SK-N-SH (cell line): ENCODE data around the gene CHIC1. TPM values are rescaled to one million over a fixed set of nuclear protein-coding genes. Genes with fewer than 3 reads are reported as not detected.
"Not testable (repeated sequence)": the region's sequence is repeated elsewhere in the genome, so short reads cannot be mapped to it uniquely, and the experiment has no call there.

ENCODE experiments used
- CTCF ChIA-PET: fragments of 300-600, 350-600 bp; formaldehyde crosslinking; extraction: SDS; loops from one replicate; lab custom pipeline; 2021; lab: Yijun Ruan, JAX
- POLR2A ChIA-PET: fragments of 350-600 bp; sonication (Branson Sonifier 250); formaldehyde crosslinking; extraction: SDS; loops from one replicate; lab custom pipeline; 2020; ENCODE audit warnings: antibody characterized with exemption, inconsistent platforms; lab: Yijun Ruan, JAX
- DNase-seq: peaks from one replicate; pipeline ENCODE4 v3.0.0; 2012
- H2AFZ ChIP-seq: fragments of 200-600 bp; sonication (generic); 2 replicates; pipeline ENCODE4 v1.8.1; 2016; ENCODE audit warnings: antibody characterized with exemption, mild to moderate bottlenecking, low read depth
- H3F3A ChIP-seq: fragments of 200-600 bp; sonication (generic); replicated peaks from 2 replicates; pipeline ENCODE3; 2016; ENCODE audit warnings: antibody characterized with exemption, mild to moderate bottlenecking; ENCODE audit not compliant: insufficient read depth
- H3K27ac ChIP-seq, 2 experiments: fragments of 200-500 bp in 1 of 2; fragments of 200-600 bp in 1 of 2; sonication (Bioruptor generic) in 1 of 2; sonication (generic), shearing (Covaris generic) in 1 of 2; 2 replicates each; pipeline versions ENCODE4 v1.5.1 to v1.6.1; 2014 to 2016; ENCODE audit warnings: low read depth in 2 of 2, inconsistent platforms in 1 of 2, low read length in 1 of 2, mild to moderate bottlenecking in 1 of 2, mixed read lengths in 1 of 2
- H3K27me3 ChIP-seq: fragments of 200-600 bp; sonication (generic), shearing (Covaris generic); 2 replicates; pipeline ENCODE4 v1.6.1; 2016; ENCODE audit warnings: mixed run types; ENCODE audit not compliant: insufficient read depth
- H3K36me3 ChIP-seq, 2 experiments: fragments of 200-500 bp in 1 of 2; fragments of 200-600 bp in 1 of 2; sonication (Bioruptor generic) in 1 of 2; sonication (generic) in 1 of 2; replicated peaks in 1 of 2; 2 replicates each; pipeline versions ENCODE3 to v1.5.1; 2014 to 2016; ENCODE audit warnings: low read length in 1 of 2, mild to moderate bottlenecking in 1 of 2; ENCODE audit not compliant: insufficient read depth in 2 of 2, control insufficient read depth in 1 of 2
- H3K4me1 ChIP-seq, 2 experiments: fragments of 200-500 bp in 1 of 2; fragments of 200-600 bp in 1 of 2; sonication (Bioruptor generic) in 1 of 2; sonication (generic), shearing (Covaris generic) in 1 of 2; 2 replicates each; pipeline versions ENCODE4 v1.5.1 to v1.6.1; 2014 to 2016; ENCODE audit warnings: low read depth in 1 of 2, low read length in 1 of 2, mixed run types in 1 of 2; ENCODE audit not compliant: insufficient read depth in 2 of 2, control insufficient read depth in 1 of 2
- H3K4me2 ChIP-seq: fragments of 200-600 bp; sonication (generic), shearing (Covaris generic); 2 replicates; pipeline ENCODE4 v1.6.1; 2017; ENCODE audit warnings: mixed run types
- H3K4me3 ChIP-seq, 2 experiments: fragments of 200-500 bp in 1 of 2; fragments of 200-600 bp in 1 of 2; sonication (Bioruptor generic) in 1 of 2; sonication (generic), shearing (Covaris generic) in 1 of 2; 2 replicates each; pipeline versions ENCODE4 v1.5.1 to v1.8.1; 2014 to 2016; ENCODE audit warnings: low read depth in 2 of 2, inconsistent platforms in 1 of 2, low read length in 1 of 2, mild to moderate bottlenecking in 1 of 2, mixed read lengths in 1 of 2, moderate library complexity in 1 of 2
- H3K79me2 ChIP-seq: fragments of 200-600 bp; sonication (generic); 2 replicates; pipeline ENCODE4 v1.8.1; 2017; ENCODE audit warnings: mild to moderate bottlenecking; ENCODE audit not compliant: insufficient read depth
- H3K9ac ChIP-seq: fragments of 200-600 bp; sonication (generic); 2 replicates; pipeline ENCODE4 v1.6.1; 2017; ENCODE audit warnings: mixed run types
- H3K9me2 ChIP-seq: fragments of 200-600 bp; sonication (generic); 2 replicates; pipeline ENCODE4 v1.6.1; 2017; ENCODE audit warnings: mixed run types
- H3K9me3 ChIP-seq: fragments of 200-600 bp; sonication (generic); 2 replicates; pipeline ENCODE4 v1.6.1; 2017; ENCODE audit warnings: mixed run types, mild to moderate bottlenecking, moderate library complexity
- H4K20me1 ChIP-seq: fragments of 200-600 bp; sonication (generic); 2 replicates; pipeline ENCODE4 v1.6.1; 2017; ENCODE audit warnings: mild to moderate bottlenecking, mixed run types; ENCODE audit not compliant: insufficient read depth
- ELF1 ChIP-seq: IDR thresholded peaks from 2 replicates; pipeline ENCODE4 v1.4.0; 2012
- EP300 ChIP-seq, 2 experiments: IDR thresholded peaks; 2 replicates each; pipeline versions ENCODE4 v1.4.0 to v1.6.1; 2012; ENCODE audit warnings: borderline replicate concordance in 1 of 2, low read depth in 1 of 2, low read length in 1 of 2
- GABPA ChIP-seq: IDR thresholded peaks from 2 replicates; pipeline ENCODE4 v1.4.0; 2012; ENCODE audit warnings: low read depth, mild to moderate bottlenecking
- JUND ChIP-seq: IDR thresholded peaks from 2 replicates; pipeline ENCODE4 v1.4.0; 2012
- MAX ChIP-seq: IDR thresholded peaks from 2 replicates; pipeline ENCODE4 v1.4.0; 2012; ENCODE audit warnings: low read depth
- MEF2A ChIP-seq: IDR thresholded peaks from 2 replicates; pipeline ENCODE4 v1.4.0; 2012; ENCODE audit warnings: low read depth, borderline replicate concordance
- PBX3 ChIP-seq: IDR thresholded peaks from 2 replicates; pipeline ENCODE4; 2012
- RFX5 ChIP-seq: IDR thresholded peaks from 2 replicates; pipeline ENCODE4 v1.6.1; 2012; ENCODE audit warnings: mild to moderate bottlenecking, improper control_type of control experiment, low read length
- SIN3A ChIP-seq: IDR thresholded peaks from 2 replicates; pipeline ENCODE4 v1.6.1; 2012; ENCODE audit warnings: low read depth, mild to moderate bottlenecking, low read length, moderate library complexity, borderline replicate concordance
- WGBS: methylation state at CpG from one replicate; pipeline ENCODE4 v1.1.6; 2017; ENCODE audit warnings: low lambda C conversion rate; 5-methylcytosine and 5-hydroxymethylcytosine counted together
- polyA plus RNA-seq, 3 experiments: library from polyadenylated mRNA; depleted of rRNA; stranded (reverse); fragments of >200 nt; gene quantifications; 2 replicates each; pipeline ENCODE4 v1.2.3, GENCODE V29; 2012

CHIC1 gene
- polyA plus RNA-seq, 1 of the 3 experiments (the other 2 are of a cell fraction) = 2.8 TPM

- ChIA-PET POLR2A (no interaction called here), CTCF (no interaction called here)
- TF ChIP-seq GABPA (no peak), JUND (no peak), RFX5 (no peak), EP300 (IDR thresholded peaks at IDR 0.05; ENCODE audit: borderline replicate concordance in 1 of 2, low read depth in 1 of 2, low read length in 1 of 2) (no peak)
- Histone ChIP-seq H3K9me2 (no peaks in the 10 kb centered on the region; the same call in 1 of the 2 replicates), H4K20me1 (no peaks in the 10 kb centered on the region), H3K9me3 (no peaks in the 10 kb centered on the region), H3K4me1 (no peaks in the 10 kb centered on the region), H3K9ac (no peak overlapping the region), H3K4me2 (no peak overlapping the region), H3K79me2 (no peaks in the 10 kb centered on the region), H2AFZ (no peak overlapping the region), H3K4me3 (no peak overlapping the region), H3F3A (no peaks in the 10 kb centered on the region), H3K27me3 (peaks cover 12% of the 10 kb centered on the region; the same call in 1 of the 2 replicates), H3K36me3 (no peaks in the 10 kb centered on the region), H3K27ac (no peak overlapping the region)
- DNase-seq = no peak
- 8% methylated on average over 8 of the region's 8 CpGs for WGBS
Observed at GRCh38 chrX:73524906-73525305, 38.1 kb upstream of the CHIC1 start.

GRCh38 chrX:73525928-73526690, 36.9 kb upstream of the CHIC1 start:
- H3K9me3 ChIP-seq = no peaks in the 10 kb centered on the region
- H3K9ac ChIP-seq = no peak overlapping the region
- H3K9me2 ChIP-seq = no peaks in the 10 kb centered on the region; the same call in 1 of the 2 replicates
- H3K4me3 ChIP-seq = peak overlapping the region in 1 of 2 experiments; percentile 44; a peak in 1 of 4 replicates
- no peak overlapping the region for H3K27ac ChIP-seq
- TF ChIP-seq MAX = no peak
- TF ChIP-seq PBX3 = no peak
- TF ChIP-seq MEF2A = no peak
- TF ChIP-seq ELF1 = no peak
- no peak for TF ChIP-seq SIN3A
- TF ChIP-seq, all 33 proteins: peak for 0
- no peak overlapping the region for H2AFZ ChIP-seq
- DNase-seq = no peak
- no peaks in the 10 kb centered on the region for H4K20me1 ChIP-seq
- ChIA-PET CTCF (no interaction called here), POLR2A (no interaction called here)
- no peaks in the 10 kb centered on the region for H3F3A ChIP-seq
- H3K79me2 ChIP-seq = no peaks in the 10 kb centered on the region
- WGBS = 1% methylated on average over 13 of the region's 13 CpGs
- H3K27me3 ChIP-seq = peaks cover 12% of the 10 kb centered on the region; the same call in 1 of the 2 replicates
- no peaks in the 10 kb centered on the region for H3K4me1 ChIP-seq
- H3K4me2 ChIP-seq = no peak overlapping the region; the same call in 1 of the 2 replicates
- no peaks in the 10 kb centered on the region for H3K36me3 ChIP-seq

- H4K20me1 ChIP-seq, H3K9ac ChIP-seq, POLR2A ChIA-PET, H3K9me2 ChIP-seq, H3F3A ChIP-seq, DNase-seq, H3K4me2 ChIP-seq, H3K27me3 ChIP-seq, H3K27ac ChIP-seq, H3K4me3 ChIP-seq, H3K79me2 ChIP-seq, H2AFZ ChIP-seq, CTCF ChIA-PET, H3K36me3 ChIP-seq, H3K9me3 ChIP-seq, H3K4me1 ChIP-seq: not testable (repeated sequence)
- WGBS = 1% methylated on average over 4 of the region's 4 CpGs
Observed at GRCh38 chrX:73531655-73532054, 31.3 kb upstream of the CHIC1 start.
